Stimulated activated naive CD8-positive, alpha-beta T cell treated with anti-CD3 and anti-CD28 coated beads, Interleukin-15, Interleukin-2, amounts not matched to agents 100 U/mL and 50 U/mL, for 24 hours (primary cell): ENCODE results near the gene SLX4IP.

Experiments
- ATAC-seq: fragments of 150-1000 bp; cut with Tn5 transposase; one replicate; pipeline ENCODE4 v1.10.0; 2021
- DNase-seq: peaks from one replicate; pipeline ENCODE4 v3.0.0; 2021

SLX4IP gene

GRCh38 chr20:10634683-10635411, 199.7 kb downstream of the SLX4IP start:
- no peak for ATAC-seq

GRCh38 chr20:10635476-10636208, 200.5 kb downstream of the SLX4IP start:
- DNase-seq (no peak), ATAC-seq (no peak)

More at GRCh38 chr20:10634683-10635411, 199.7 kb downstream of the SLX4IP start:
- no peak for DNase-seq

DNA sequence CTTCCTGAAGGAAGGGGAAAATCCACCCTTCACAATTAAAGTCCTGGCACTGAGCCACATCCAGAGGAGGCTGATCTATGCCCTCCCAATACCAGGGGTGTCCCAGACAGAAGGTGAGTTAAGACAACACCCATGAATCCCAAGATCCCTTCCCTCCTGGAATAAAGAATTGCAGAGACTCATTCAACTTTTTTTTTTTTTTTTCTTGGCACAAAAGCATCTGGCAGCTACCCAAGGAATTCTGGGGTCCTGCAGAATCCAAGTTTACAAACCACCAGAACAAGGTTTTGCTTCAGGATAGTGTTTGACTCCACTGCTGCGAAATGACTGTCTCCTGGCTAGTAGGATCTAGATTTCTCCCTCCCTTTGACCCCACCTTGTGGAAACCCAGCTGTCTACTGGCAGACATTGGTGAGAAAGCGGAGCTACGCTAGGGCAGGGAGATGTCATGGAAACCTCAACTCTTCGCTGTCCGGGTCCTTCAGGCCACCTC, 201.3 kb downstream of the SLX4IP start:
- ATAC-seq (no peak), DNase-seq (no peak)

DNA sequence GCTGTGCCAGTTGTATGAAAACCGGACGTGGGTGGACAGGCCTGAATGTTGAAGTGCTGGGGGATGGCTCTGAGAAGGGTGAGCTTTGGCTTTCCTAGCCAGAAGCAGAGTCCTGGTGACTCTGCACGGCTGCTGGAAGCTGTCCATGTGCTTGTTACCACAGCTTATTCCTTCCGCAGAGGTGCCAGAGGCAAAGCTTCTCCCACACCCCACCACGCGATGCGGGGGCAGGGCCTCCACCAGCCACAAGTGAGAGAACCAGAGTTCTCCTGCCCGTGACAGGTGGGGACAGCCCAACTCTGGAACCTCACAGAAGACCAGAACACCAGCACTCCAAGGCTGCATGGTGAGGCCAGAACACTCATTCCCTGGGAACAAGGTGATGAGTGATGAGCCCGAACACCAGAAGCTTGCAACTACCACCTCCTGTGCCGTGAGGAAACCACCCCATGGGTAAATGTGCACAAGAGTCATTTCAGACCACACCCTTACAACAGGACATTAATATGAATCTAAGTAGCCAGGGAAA, 202.0 kb downstream of the SLX4IP start:
- ATAC-seq (no peak), DNase-seq (no peak)

DNA sequence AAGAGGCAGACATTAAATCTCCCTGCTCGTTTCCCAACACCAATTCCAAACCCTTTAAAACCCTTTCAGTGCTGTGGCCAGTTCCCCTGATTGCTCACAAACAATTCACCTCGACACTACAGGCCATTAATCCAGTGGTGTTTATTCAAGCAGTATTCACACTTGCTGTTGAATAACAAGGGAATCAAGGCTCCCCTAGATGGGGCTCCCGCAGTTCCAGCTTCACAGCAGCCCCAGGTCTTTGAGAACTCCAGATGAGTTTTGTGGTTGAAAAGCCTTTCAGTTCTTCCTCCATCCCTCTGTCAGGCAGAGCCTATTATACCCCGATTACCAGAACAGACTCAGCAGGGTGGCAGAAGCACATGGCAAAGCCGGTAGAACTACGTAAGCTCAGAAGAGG, 202.5 kb downstream of the SLX4IP start:
- DNase-seq = no peak
- no peak for ATAC-seq

- DNase-seq (no peak), ATAC-seq (no peak)
Observed at GRCh38 chr20:10639077-10639736, 204.1 kb downstream of the SLX4IP start.

- ATAC-seq (no peak), DNase-seq (no peak)
Observed at GRCh38 chr20:10639737-10640556, 204.8 kb downstream of the SLX4IP start.

DNA sequence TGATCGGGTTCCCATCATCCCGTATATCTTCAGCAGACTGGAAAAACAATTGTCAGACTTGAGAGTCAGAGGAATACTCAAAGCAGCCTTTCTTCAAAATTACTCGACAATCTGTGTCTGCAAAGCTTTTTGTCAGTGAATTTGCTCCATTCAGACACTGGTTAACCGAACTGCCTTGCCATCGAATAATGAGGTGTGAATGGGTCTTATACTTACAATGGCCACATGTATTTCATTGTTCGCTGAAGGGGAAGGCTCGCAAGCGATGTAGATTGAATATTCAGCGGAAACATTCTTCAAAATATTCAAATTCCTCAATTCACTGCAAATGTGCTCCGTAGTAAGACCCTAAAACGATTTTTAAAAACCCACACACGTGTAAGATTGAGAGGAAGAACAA, 205.8 kb downstream of the SLX4IP start:
- no peak for ATAC-seq
- DNase-seq = no peak

- ATAC-seq = no peak
- DNase-seq = no peak
Observed at GRCh38 chr20:10641467-10641866, 206.4 kb downstream of the SLX4IP start.

GRCh38 chr20:10641893-10642292, 206.8 kb downstream of the SLX4IP start:
- no peak for DNase-seq
- no peak for ATAC-seq

DNA sequence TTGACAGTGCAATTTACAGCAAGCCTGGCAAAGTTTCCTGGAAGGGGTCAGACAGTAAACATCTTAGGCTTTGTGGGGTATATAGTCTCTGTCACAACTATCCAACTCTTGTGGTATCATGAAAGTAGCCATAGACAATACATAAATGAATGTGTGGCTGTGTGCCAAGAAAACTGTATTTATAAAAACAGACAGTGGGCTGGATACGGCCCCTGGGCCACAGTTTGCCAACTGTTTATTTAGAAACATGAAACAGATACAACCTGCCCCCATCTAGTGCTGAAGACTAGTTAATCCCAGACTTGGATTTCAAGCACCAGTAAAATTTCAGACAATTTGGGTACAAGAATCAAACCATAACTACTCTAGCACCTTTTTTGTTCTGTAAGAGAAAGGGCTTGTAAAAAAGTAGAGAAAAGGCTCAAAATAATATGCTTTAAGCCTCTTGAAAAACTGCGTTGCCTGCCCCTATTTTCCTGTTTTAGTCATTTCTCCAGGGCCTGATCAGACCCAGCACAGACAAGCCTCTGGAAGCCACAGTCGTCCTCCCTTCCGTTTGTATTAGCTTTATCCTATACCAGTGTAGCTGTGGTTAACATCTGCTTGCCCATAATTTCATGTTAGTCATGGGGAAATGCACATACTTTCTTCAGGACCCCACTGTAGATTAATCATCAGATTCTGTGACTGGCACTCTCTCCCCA, 207.9 kb downstream of the SLX4IP start:
- DNase-seq (no peak), ATAC-seq (no peak)

- no peak for ATAC-seq
- DNase-seq = no peak
Observed at GRCh38 chr20:10643560-10643873, 208.4 kb downstream of the SLX4IP start.

GRCh38 chr20:10644458-10645204, 209.5 kb downstream of the SLX4IP start:
- no peak for ATAC-seq
- no peak for DNase-seq

DNA sequence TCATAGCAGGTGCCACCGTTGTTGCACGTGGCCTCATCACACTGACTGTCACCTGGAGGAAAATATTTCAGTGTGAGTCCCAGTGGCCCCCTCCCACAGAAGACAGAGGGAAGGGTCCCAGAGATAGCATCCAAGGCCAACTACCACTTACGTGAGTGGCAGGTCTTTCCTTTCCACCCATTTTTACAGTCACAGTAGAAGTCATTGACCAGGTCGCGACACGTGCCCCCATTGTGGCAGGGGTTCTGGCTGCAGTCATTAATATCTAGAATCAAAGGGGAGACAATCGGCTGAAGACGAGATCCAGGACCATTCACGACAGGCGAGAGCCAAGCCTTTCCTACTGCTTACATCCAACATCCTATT, 210.1 kb downstream of the SLX4IP start:
- DNase-seq = no peak
- no peak for ATAC-seq

- DNase-seq (no peak), ATAC-seq (no peak)
Observed at GRCh38 chr20:10646006-10646405, 210.9 kb downstream of the SLX4IP start.

DNA sequence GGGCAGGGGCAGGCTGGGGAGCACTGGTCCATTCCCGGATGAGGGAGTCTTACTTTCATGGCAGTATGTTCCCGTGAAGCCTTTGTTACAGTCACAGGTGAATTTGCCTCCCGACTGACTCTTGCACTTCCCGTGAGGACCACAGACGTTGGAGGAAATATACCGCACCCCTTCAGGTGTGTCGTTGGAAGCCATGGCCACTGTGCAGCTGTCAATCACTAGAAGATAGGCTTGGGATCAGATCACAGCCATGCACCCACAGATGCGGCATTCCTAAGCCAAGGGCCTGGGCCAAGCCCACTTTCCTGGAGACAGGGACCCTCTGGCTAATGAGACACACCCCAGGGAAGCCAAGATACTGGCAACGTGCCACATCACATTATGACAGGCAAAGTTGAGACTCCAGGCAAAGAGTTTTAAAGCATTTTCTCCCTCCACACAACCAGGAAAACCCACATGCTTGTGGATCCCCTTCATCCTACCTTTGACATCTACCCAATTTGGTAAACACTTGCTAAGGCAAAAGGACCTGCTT, 211.8 kb downstream of the SLX4IP start:
- ATAC-seq = no peak

DNA sequence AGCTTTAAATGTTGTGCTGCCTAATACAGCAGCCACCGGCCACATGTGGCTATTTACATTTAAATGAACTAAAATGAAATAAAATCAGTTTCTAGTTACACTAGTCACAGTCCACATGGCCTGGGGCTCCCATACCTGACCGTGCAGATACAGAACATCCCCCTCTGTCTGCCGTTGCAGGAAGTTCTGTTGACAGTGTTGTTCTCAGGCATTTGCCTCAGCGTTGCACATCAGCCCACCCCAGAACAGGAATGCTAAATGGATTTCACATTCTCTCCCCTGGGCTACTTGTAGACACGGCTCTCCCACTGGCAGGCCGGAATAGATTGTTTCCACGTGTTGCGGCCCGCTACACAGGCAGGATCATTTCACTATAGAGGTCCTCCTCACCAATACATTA, 212.4 kb downstream of the SLX4IP start:
- no peak for DNase-seq
- ATAC-seq = no peak

More for the DNA sequence above, 211.8 kb downstream of the SLX4IP start:
- DNase-seq = no peak

DNA sequence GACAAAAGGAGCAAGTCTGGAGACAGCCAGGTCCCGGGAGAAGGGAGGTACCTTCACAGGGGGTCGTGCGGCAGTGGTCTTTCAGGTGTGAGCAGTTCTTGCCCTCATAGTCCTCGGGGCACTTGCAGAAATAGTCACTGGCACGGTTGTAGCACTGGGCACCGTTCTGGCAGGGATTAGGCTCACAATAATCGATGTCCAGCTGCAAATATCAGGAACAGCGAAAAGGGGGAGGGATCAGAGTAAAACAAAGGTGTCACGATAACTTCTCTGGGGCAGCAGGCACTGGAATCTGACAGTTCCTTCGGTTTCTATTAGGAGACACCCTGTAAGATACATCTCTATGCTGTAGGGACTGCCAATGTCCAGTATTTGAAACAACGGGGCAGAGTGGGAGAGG, 212.8 kb downstream of the SLX4IP start:
- no peak for DNase-seq
- no peak for ATAC-seq

DNA sequence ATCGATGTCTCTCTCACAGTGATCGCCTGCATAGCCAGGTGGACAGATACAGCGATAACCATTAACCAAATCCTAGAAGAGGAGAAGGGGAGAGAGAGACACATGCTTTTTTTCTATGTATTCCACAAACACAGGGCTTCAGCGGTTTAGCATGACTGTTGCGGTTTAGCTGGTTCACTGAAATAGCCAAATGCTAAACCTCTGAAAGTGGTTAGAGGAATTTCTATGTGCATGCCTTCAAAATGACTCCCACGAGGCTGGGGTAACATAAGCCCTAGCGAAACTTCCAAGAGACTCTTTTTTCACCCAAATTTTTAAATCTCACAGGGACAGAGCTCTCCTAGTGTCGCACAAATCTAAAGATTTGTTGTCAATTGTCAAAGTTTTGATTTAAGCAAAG, 213.5 kb downstream of the SLX4IP start:
- ATAC-seq (no peak), DNase-seq (no peak)

DNA sequence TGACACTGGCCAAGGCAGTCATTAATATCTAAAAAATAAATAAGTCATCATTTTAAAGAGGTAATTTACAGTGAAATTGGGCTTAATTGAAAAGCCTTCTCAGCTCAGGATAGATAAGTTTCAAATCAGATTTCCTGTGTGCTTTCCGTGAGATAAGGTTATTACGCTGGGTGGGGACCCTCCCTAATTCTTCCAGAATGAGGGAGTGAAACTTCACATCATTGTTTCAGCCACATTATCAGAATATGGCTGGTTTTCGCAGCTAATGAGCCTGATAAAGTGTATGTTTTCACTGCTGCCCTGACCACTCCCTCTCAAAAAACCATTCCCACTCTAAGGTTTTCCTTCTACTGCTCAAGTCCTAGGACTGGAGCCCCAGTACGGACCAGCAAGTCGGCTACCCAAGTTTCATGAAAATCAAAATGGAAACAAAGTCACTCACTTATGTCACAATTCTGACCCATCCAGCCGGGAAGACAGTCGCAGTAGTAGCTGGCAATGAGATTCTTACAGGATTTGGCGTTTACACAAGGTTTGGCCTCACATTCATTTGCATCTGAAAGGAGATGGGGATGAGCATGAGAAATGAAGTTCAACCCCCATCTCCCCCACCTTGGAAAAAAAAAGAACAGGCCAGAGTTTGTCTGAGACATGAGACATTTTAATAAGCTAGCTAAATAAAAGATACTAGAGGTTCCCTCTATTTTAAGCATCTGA, 214.1 kb downstream of the SLX4IP start:
- ATAC-seq = no peak
- no peak for DNase-seq
